Measurements from ENCODE around the gene ZNF678.

ZNF678 gene

GRCh38 chr1:227561241-227561907, 2.0 kb upstream of the ZNF678 start:
- TF ChIP-seq CTCF (conservative IDR thresholded peaks at IDR 0.05; ENCODE audit: low read depth, low read length), result no peak
- DNase-seq (ENCODE audit: low read depth), result no peak
- H3K4me3 ChIP-seq (ENCODE audit: low read depth, low read length), result peak overlapping the region; percentile 32

DNA sequence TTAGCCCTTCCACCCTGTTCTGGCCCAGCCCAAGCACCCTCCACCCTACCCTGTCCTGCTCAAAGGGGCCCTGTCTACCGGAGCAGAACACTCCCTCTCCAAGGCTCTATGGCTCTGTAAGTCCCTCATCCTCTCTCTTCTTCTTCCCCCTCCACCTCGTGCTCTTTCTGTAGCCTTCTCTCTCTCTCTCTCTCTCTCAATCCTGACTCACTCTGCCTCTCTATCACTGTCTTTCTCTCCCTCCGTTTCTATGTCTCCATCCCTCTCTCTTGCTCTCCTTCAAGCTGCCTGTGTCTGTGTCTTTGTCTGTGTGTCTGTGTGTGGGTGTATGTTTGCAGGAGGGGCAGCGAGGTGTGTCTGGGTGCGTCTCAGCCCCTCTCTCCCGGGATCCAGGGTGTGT, 1.3 kb upstream of the ZNF678 start:
- DNase-seq (ENCODE audit: low read depth), result no peak
- no peak for TF ChIP-seq CTCF (conservative IDR thresholded peaks at IDR 0.05; ENCODE audit: low read depth, low read length)
- H3K4me3 ChIP-seq (ENCODE audit: low read depth, low read length), result no peak overlapping the region

GRCh38 chr1:227562933-227563323, 428 bp upstream of the ZNF678 start:
- H3K4me3 ChIP-seq (ENCODE audit: low read depth, low read length), result no peak overlapping the region
- DNase-seq (ENCODE audit: low read depth), result no peak
- no peak for TF ChIP-seq CTCF (conservative IDR thresholded peaks at IDR 0.05; ENCODE audit: low read depth, low read length)

DNA sequence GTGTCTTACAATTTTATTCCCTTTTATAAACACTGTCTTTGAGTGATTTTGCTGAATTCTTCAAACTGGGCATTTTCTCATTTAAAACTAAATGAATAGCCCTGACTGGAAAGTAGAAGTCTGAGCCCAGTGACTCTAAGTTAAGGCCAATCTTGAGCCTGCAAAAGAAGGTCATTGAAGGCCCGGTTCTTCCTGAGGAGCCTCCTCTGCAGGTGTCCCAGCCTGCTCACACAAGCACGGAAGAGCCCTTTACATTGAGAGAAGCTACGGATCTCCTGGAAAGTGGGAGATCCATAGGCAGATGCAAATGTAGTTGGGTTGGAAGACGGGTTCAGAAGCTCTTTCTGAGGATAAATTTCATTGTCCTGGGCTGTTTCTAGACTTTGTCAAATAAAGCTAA, 3.9 kb downstream of the ZNF678 start:
- DNase-seq (ENCODE audit: low read depth), result no peak
- TF ChIP-seq CTCF (conservative IDR thresholded peaks at IDR 0.05; ENCODE audit: low read depth, low read length), result no peak
- no peak overlapping the region for H3K4me3 ChIP-seq (ENCODE audit: low read depth, low read length)

DNA sequence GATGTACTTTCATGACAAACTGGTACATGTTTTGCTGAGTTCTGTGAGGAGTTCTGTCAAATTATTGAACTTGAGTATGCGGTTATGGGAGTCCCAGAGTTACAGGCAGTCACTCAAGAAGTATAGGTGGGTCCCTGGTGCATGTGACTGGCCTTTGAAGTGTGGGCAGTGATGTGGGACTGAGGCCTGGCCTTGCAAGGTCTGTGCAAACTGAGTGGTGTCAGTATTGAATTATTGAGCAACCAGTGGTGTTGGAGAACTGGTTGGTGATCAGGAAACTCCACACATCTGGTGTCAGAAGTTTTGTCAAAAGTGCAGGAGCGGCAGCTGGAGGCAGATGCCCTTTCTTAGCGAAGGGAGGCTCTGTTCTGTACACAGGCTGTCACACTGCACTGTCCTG, 5.2 kb downstream of the ZNF678 start:
- TF ChIP-seq CTCF (conservative IDR thresholded peaks at IDR 0.05; ENCODE audit: low read depth, low read length), result no peak
- H3K4me3 ChIP-seq (ENCODE audit: low read depth, low read length), result no peak overlapping the region
- no peak for DNase-seq (ENCODE audit: low read depth)

DNA sequence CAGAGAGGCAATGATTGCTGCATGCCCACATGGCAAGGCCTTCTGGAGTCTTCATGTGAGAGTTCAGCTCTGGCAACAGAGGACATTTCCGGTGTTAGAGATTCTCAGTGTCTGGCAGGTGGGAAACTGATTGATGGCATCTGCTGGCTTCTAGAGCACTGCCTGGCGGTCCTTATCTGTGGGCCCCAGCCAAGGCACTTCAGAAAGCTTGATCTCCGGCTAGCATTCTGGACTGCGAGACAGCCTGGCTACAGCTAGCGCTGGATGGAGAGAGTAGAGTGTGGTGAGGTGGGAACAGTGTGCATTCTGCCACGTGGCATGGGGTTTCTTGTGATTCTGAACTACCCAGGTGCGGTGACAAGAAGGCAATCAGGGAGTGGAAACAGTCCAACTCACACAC, 9.4 kb downstream of the ZNF678 start:
- H3K4me3 ChIP-seq (ENCODE audit: low read depth, low read length), result no peak overlapping the region
- no peak for DNase-seq (ENCODE audit: low read depth)
- no peak for TF ChIP-seq CTCF (conservative IDR thresholded peaks at IDR 0.05; ENCODE audit: low read depth, low read length)

GRCh38 chr1:227574926-227575325, 11.6 kb downstream of the ZNF678 start:
- no peak for TF ChIP-seq CTCF (conservative IDR thresholded peaks at IDR 0.05; ENCODE audit: low read depth, low read length)
- no peak overlapping the region for H3K4me3 ChIP-seq (ENCODE audit: low read depth, low read length)
- DNase-seq (ENCODE audit: low read depth), result no peak
